Neuronal stem cell (in vitro differentiated cells): ENCODE measurements around the gene SZT2.

ENCODE experiments used
- DNase-seq: peaks from one replicate; pipeline ENCODE4 v3.0.0-alpha.2; 2013; ENCODE audit warnings: low spot score
- H2AFZ ChIP-seq: one replicate; pipeline ENCODE4 v1.6.1; 2013; ENCODE audit warnings: mild to moderate bottlenecking, low read length, inconsistent platforms
- H2AK5ac ChIP-seq: 2 replicates; pipeline ENCODE4 v1.6.1; 2013; ENCODE audit warnings: low read depth, mild to moderate bottlenecking, inconsistent platforms, low read length, moderate library complexity, mixed read lengths
- H2BK120ac ChIP-seq: 2 replicates; pipeline ENCODE4 v1.6.1; 2013; ENCODE audit warnings: low read depth, mild to moderate bottlenecking, inconsistent platforms, low read length, moderate library complexity, mixed read lengths
- H2BK12ac ChIP-seq: one replicate; pipeline ENCODE4 v1.6.1; 2013; ENCODE audit warnings: low read length, inconsistent platforms
- H2BK15ac ChIP-seq: 2 replicates; pipeline ENCODE4 v1.6.1; 2013; ENCODE audit warnings: mild to moderate bottlenecking, low read length, inconsistent platforms, mixed read lengths
- H2BK5ac ChIP-seq: one replicate; pipeline ENCODE4 v1.6.1; 2013; ENCODE audit warnings: inconsistent platforms, mild to moderate bottlenecking, low read length, moderate library complexity
- H3K14ac ChIP-seq: one replicate; pipeline ENCODE4 v1.6.1; 2013; ENCODE audit warnings: low read length, inconsistent platforms
- H3K18ac ChIP-seq: 2 replicates; pipeline ENCODE4 v1.6.1; 2013; ENCODE audit warnings: low read length, inconsistent platforms
- H3K23ac ChIP-seq: 2 replicates; pipeline ENCODE4 v1.6.1; 2013; ENCODE audit warnings: low read depth, mild to moderate bottlenecking, mixed read lengths, low read length, inconsistent platforms; ENCODE audit not compliant: poor library complexity
- H3K27ac ChIP-seq: replicated peaks from 3 replicates; pipeline ENCODE4 v1.5.1; 2013; ENCODE audit warnings: low read length, inconsistent platforms
- H3K27me3 ChIP-seq, 3 experiments: 2 replicates each; pipeline ENCODE4 v1.6.1; 2013; ENCODE audit warnings: low read length in 3 of 3, mild to moderate bottlenecking in 2 of 3, inconsistent platforms in 1 of 3, low read depth in 1 of 3, mixed read lengths in 1 of 3, moderate library complexity in 1 of 3; ENCODE audit not compliant: control insufficient read depth in 3 of 3, insufficient read depth in 3 of 3
- H3K36me3 ChIP-seq, 2 donors: replicated peaks in 1 of 2; 2 replicates each; pipeline ENCODE4 v1.6.1; 2013; ENCODE audit warnings: low read length in 2 of 2; ENCODE audit not compliant: control insufficient read depth in 2 of 2, insufficient read depth in 2 of 2
- H3K4ac ChIP-seq: 2 replicates; pipeline ENCODE4 v1.6.1; 2013; ENCODE audit warnings: inconsistent platforms, mild to moderate bottlenecking, low read length, moderate library complexity
- H3K4me1 ChIP-seq, 2 donors: 1 replicate in 1 of 2; 2 replicates in 1 of 2; pipeline ENCODE4 v1.6.1; 2013; ENCODE audit warnings: low read length in 2 of 2, low read depth in 1 of 2; ENCODE audit not compliant: control insufficient read depth in 2 of 2, insufficient read depth in 1 of 2
- H3K4me2 ChIP-seq: one replicate; pipeline ENCODE4 v1.6.1; 2013; ENCODE audit warnings: mild to moderate bottlenecking, low read length, inconsistent platforms; ENCODE audit not compliant: insufficient read depth, poor library complexity, severe bottlenecking
- H3K4me3 ChIP-seq, 2 donors: 2 replicates each; pipeline ENCODE4 v1.5.1; 2013; ENCODE audit warnings: low read length in 2 of 2, mild to moderate bottlenecking in 2 of 2, inconsistent platforms in 1 of 2, moderate library complexity in 1 of 2
- H3K79me1 ChIP-seq: one replicate; pipeline ENCODE4 v1.6.1; 2013; ENCODE audit warnings: low read depth, mild to moderate bottlenecking, inconsistent platforms, low read length, moderate library complexity
- H3K9ac ChIP-seq: one replicate; pipeline ENCODE4 v1.6.1; 2013; ENCODE audit warnings: mild to moderate bottlenecking, low read depth, low read length, inconsistent platforms; ENCODE audit not compliant: poor library complexity
- H3K9me3 ChIP-seq, 2 donors: replicated peaks in 1 of 2; 2 replicates each; pipeline versions ENCODE3 to v1.6.1; 2013; ENCODE audit warnings: low read length in 2 of 2, mild to moderate bottlenecking in 2 of 2, inconsistent platforms in 1 of 2, low read depth in 1 of 2, mixed read lengths in 1 of 2, moderate library complexity in 1 of 2; ENCODE audit not compliant: control insufficient read depth in 2 of 2, insufficient read depth in 1 of 2
- H4K8ac ChIP-seq: one replicate; pipeline ENCODE4 v1.6.1; 2013; ENCODE audit warnings: low read depth, mild to moderate bottlenecking, inconsistent platforms, low read length, moderate library complexity
- H4K91ac ChIP-seq: one replicate; pipeline ENCODE4 v1.6.1; 2013; ENCODE audit warnings: low read length, low read depth, mild to moderate bottlenecking, inconsistent platforms; ENCODE audit not compliant: poor library complexity
- WGBS, 2 donors: extraction: QIAGEN DNeasy Blood & Tissue Kit; methylation state at CpG; one replicate each; pipeline ENCODE4 v1.1.7; 2013; ENCODE audit warnings: missing lambda C conversion rate in 2 of 2, mixed read lengths in 1 of 2; ENCODE audit not compliant: insufficient read length in 2 of 2, insufficient replicate concordance in 1 of 2; ENCODE audit errors: extremely low coverage in 2 of 2; 5-methylcytosine and 5-hydroxymethylcytosine counted together

The SZT2 gene

DNA sequence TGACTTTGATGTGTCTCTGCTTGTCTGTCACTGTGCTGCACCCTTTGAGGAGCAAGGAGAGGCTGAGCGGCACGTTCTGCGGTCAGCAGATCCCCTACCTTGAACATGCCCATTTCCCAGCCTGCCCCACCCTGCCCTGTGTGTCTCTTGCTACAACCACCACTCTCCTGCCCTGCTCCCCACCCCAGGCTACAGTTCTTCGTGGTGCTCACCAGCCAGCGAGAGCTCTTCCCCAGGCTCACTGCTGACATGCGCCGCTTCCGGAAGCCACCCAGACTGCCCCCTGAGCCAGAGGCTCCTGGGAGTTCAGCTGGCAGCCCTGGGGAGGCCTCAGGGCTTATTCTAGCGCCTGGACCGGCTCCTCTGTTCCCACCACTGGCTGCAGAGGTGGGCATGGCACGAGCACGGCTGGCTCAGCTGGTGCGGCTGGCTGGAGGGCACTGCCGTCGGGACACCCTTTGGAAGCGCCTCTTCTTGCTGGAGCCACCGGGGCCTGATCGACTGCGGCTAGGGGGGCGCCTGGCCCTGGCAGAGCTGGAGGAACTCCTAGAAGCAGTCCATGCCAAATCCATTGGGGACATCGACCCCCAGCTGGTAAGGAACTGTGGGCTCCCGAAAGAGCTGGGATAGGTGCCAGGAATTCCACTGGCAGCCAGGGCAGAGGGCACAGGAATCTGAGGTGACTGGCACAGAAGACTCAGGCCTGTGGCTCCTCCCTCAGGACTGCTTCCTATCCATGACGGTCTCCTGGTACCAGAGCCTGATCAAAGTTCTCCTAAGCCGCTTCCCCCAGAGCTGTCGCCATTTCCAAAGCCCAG lies 58.4 kb downstream of the SZT2 start:
- Histone ChIP-seq H4K8ac (no peak overlapping the region), H3K23ac (no peak overlapping the region), H2BK5ac (no peak overlapping the region), H3K27me3 (no peaks in the 10 kb centered on the region), H3K4me2 (no peak overlapping the region), H2BK12ac (no peak overlapping the region), H3K79me1 (no peaks in the 10 kb centered on the region), H3K4ac (no peak overlapping the region), H3K18ac (no peak overlapping the region), H3K4me3 (no peak overlapping the region), H2BK15ac (no peak overlapping the region), H4K91ac (no peak overlapping the region), H2BK120ac (no peak overlapping the region), H2AK5ac (no peak overlapping the region), H3K36me3 (peaks cover 52 to 97% of the 10 kb centered on the region in 2 donors), H3K14ac (no peak overlapping the region), H3K4me1 (peaks cover 0 to 8% of the 10 kb centered on the region in 2 donors), H3K9ac (no peak overlapping the region), H2AFZ (no peak overlapping the region), H3K27ac (no peak overlapping the region), H3K9me3 (no peaks in the 10 kb centered on the region)
- DNase-seq: no peak
- WGBS, 2 donors: no CpG with 5 or more reads among the region's 25 CpGs

DNA sequence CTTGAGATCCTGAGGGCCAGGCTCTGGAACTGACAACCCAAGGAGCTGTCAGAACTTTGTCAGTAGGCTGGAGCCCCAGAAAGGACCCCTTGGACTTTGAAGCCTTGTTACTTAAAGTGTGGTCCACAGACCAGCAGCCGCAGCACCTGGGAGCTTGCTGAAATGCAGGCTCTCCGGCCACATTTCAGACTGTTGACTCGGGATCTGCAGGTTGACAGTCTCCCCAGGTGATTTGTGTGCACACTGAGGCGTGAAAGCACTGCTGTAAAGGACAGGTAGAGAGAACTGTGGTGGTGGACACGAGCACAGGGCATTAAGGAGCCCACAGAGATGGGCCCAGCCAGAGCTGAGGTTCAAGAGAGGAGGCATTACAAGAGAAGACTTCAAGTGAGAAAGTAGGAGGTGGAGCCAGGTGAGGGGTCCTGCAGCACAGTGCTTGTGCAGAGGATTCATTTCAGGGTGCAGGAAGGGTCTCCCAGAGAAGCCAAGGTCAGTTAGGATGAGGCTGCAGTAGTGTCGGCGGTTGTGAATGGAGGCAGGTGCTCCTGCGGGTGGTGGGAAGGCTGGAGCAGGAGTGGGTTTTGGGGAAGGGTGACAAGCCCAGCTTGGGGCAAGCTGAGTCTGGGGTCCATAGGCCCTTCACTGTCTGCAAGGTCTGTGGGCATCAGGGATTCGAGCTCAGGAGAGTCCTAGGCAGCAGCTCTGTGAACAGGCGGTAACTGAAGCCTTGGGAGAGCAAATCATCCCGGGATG lies 59.4 kb downstream of the SZT2 start:
- Histone ChIP-seq H2BK12ac (no peak overlapping the region), H3K79me1 (no peaks in the 10 kb centered on the region), H4K8ac (no peak overlapping the region), H4K91ac (no peak overlapping the region), H3K14ac (no peak overlapping the region), H2BK5ac (no peak overlapping the region), H2AK5ac (no peak overlapping the region), H3K27me3 (no peaks in the 10 kb centered on the region), H3K9ac (no peak overlapping the region), H3K36me3 (peaks cover 48 to 87% of the 10 kb centered on the region in 2 donors), H2AFZ (no peak overlapping the region), H3K4ac (no peak overlapping the region), H2BK15ac (no peak overlapping the region), H3K9me3 (no peaks in the 10 kb centered on the region), H3K23ac (no peak overlapping the region), H3K27ac (no peak overlapping the region), H2BK120ac (no peak overlapping the region), H3K18ac (no peak overlapping the region), H3K4me1 (peaks cover 0 to 8% of the 10 kb centered on the region in 2 donors), H3K4me3 (no peak overlapping the region), H3K4me2 (no peak overlapping the region)
- WGBS, 2 donors: no CpG with 5 or more reads among the region's 11 CpGs
- DNase-seq: no peak

DNA sequence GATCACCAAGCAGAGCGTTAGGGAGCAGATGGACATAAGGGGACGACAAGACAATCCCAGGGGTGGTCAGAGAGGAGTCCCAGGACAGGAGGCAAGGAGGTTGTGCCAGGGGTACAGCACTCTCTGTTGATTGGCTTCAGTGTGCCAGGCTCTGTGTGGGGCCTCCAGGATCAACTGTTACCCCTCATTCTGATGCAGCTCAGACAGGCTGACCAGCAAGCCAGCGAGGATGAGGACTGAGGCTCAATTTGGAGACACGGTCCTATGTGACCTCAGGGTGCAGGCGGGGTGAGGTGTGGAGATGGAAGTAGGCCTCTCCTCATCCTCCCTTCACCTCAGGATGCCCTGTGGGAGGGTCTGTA lies 60.0 kb downstream of the SZT2 start:
- Histone ChIP-seq H2BK120ac (no peak overlapping the region), H4K8ac (peak overlapping the region; percentile 92), H2AK5ac (no peak overlapping the region), H3K14ac (no peak overlapping the region), H3K9me3 (no peaks in the 10 kb centered on the region), H3K4me2 (no peak overlapping the region), H3K79me1 (no peaks in the 10 kb centered on the region), H2BK5ac (no peak overlapping the region), H3K18ac (no peak overlapping the region), H3K23ac (peak overlapping the region; percentile 20), H2BK12ac (no peak overlapping the region), H2BK15ac (no peak overlapping the region), H3K4me3 (no peak overlapping the region), H2AFZ (no peak overlapping the region), H3K27ac (no peak overlapping the region), H3K4me1 (peaks cover 0 to 8% of the 10 kb centered on the region in 2 donors), H3K4ac (no peak overlapping the region), H3K9ac (peak overlapping the region; percentile 73), H3K36me3 (peaks cover 45 to 82% of the 10 kb centered on the region in 2 donors), H4K91ac (no peak overlapping the region), H3K27me3 (no peaks in the 10 kb centered on the region)
- no CpG with 5 or more reads among the region's 5 CpGs for WGBS, 2 donors
- no peak for DNase-seq

DNA sequence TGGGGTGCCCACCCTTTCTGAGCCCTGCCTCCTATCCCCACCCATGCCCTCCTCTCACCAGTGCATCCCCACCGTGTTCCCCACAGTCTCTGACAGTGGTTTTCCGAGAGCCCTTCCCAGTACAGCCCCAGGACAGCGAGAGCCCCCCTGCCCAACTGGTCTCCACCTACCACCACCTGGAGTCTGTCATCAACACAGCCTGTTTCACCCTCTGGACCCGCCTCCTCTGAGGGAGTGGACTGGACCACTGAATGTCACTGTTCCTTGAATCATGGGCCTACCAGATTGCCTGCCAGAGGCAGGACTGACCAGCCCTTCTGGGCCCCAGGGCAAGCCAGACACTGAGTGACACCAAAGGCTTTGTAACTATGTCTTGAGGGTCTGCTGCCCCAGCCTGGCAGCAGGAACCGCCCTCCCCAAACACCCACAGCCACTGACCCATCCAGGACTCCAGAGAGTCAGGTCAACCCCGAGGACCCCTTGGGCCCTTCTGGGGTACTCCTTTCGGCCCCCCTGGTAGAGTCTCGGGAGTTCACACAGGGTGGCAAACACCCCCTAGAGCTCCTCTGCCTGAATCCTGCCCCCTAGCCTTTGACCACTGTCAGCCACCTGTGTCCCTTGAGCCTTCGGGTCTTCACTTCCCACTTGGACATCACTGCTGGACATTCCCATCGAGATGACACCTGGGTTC lies 60.7 kb downstream of the SZT2 start:
- Histone ChIP-seq H3K4me2 (no peak overlapping the region), H3K9me3 (peaks cover 0 to 2% of the 10 kb centered on the region in 2 donors), H3K23ac (no peak overlapping the region), H2BK12ac (no peak overlapping the region), H3K36me3 (peaks cover 45 to 74% of the 10 kb centered on the region in 2 donors), H3K4ac (no peak overlapping the region), H3K4me1 (peaks cover 0 to 8% of the 10 kb centered on the region in 2 donors), H3K18ac (no peak overlapping the region), H3K27me3 (no peaks in the 10 kb centered on the region), H2AK5ac (no peak overlapping the region), H3K79me1 (no peaks in the 10 kb centered on the region), H2BK120ac (no peak overlapping the region), H3K9ac (no peak overlapping the region), H4K91ac (no peak overlapping the region), H2BK5ac (no peak overlapping the region), H4K8ac (no peak overlapping the region), H2AFZ (no peak overlapping the region), H3K27ac (no peak overlapping the region), H2BK15ac (no peak overlapping the region), H3K4me3 (no peak overlapping the region), H3K14ac (no peak overlapping the region)
- DNase-seq: no peak
- WGBS, 2 donors: no CpG with 5 or more reads among the region's 10 CpGs
